Measurements from ENCODE around the gene GGCX. TPM values are rescaled to one million over a fixed set of nuclear protein-coding genes. Genes with fewer than 3 reads are reported as not detected.
A peak's percentile ranks its signal among the peaks of the same experiment; 100 is the strongest.

GGCX gene
- total and polyA plus RNA-seq, 2 of the 4 experiments (the other 2 are of a cell fraction): 35.0 to 39.4 TPM

DNA sequence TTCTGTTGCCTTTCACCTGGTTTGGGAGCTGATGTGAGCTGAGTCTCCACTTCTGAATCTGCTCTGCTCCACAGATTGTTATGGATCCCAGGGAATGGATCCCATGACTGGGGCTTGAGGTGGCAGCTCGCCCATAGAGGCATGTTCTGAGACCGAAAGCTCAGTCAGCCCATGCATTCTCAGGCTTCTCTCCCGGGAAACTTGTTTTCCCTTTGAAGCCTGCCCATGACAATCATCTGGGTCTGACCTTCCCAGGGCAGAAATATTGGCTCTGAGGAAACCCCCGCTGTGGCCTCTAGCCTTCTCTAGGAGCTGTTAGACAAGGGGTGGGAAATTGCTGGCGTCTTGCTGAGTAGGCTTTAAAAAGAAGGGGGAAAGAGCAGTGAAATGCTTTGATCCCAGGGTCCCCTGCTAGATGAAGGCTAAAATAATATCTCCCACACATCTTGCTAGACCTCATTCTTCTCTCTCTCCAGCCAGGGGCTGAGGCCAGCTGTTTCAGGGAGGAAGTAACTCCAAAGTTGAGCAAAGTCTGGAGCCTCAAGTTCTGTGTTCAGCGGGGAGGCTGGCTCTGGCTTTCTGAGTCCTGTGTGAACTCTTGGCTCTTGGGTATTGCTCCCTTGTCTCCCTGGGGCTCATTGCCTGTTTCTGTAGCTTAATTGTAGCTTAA is 18.1 kb upstream of the GGCX start:
- intact Hi-C loops (cut with micrococcal nuclease): no loop called here
- H3K56ac ChIP-seq (ENCODE audit: extremely low read depth, insufficient read depth, low read length): no peak overlapping the region
- H3K14ac ChIP-seq (replicated peaks; ENCODE audit: low read depth, low read length): peak overlapping the region; percentile 28
- peak overlapping the region; percentile 32; the same call in 1 of the 2 replicates for H3K27ac ChIP-seq (ENCODE audit: insufficient read depth, low read length)
- in situ Hi-C loops (cut with MboI; ENCODE audit: low sequenced_read_pairs): no loop called here
- no peak overlapping the region for H2AFZ ChIP-seq (replicated peaks; ENCODE audit: low read length, poor library complexity)
- no peak overlapping the region for H3K4me3 ChIP-seq (ENCODE audit: insufficient read depth, low read depth, low read length)
- no peaks in the 10 kb centered on the region for H4K20me1 ChIP-seq (ENCODE audit: insufficient read depth, low read length)
- H3K4ac ChIP-seq (ENCODE audit: low read depth, low read length): peak overlapping the region; percentile 33; the same call in 1 of the 2 replicates
- H3K4me1 ChIP-seq (ENCODE audit: control insufficient read depth, insufficient read depth, low read length): peaks cover 22% of the 10 kb centered on the region
- H3K36me3 ChIP-seq (ENCODE audit: control insufficient read depth, insufficient read depth, low read length): no peaks in the 10 kb centered on the region
- H3K18ac ChIP-seq (ENCODE audit: low read depth, low read length): peak overlapping the region; percentile 16; the same call in 1 of the 2 replicates
- 0 out of 3 replicates have a peak overlapping the region, but pooled peaks have one; percentile 61 for H2BK15ac ChIP-seq (ENCODE audit: low read depth, low read length)
- dilution Hi-C loops (cut with HindIII; ENCODE audit: low sequenced_read_pairs, unreplicated experiment): no loop called here
- H4K5ac ChIP-seq (ENCODE audit: low read depth, low read length): peak overlapping the region; percentile 26; the same call in 1 of the 2 replicates
- BruUV-seq (replicated peaks): no TSS peak
- peaks cover 0 to 4% of the 10 kb centered on the region in 2 experiments; a peak in 1 of 4 replicates for H3K79me1 ChIP-seq (ENCODE audit: low read depth in 1 of 2, low read length in 2 of 2)
- H4K91ac ChIP-seq (ENCODE audit: insufficient read depth, low read depth, low read length): peak overlapping the region; percentile 57
- peak overlapping the region; percentile 65 to 66; a peak in 3 of 4 replicates for H4K8ac ChIP-seq (ENCODE audit: low read depth in 2 of 2, low read length in 2 of 2)
- POLR2A ChIA-PET (ENCODE audit: unreplicated experiment): no interaction called here
- peaks cover 9% of the 10 kb centered on the region for H3K9me1 ChIP-seq (ENCODE audit: insufficient read depth, low read length)
- WGBS, 2 experiments (ENCODE audit: extremely low coverage in 2 of 2, insufficient read length in 1 of 2): 73% methylated on average over 2 of the region's 6 CpGs; no CpG with 5 or more reads in 1 of the 2 experiments
- H2BK5ac ChIP-seq (ENCODE audit: low read depth, low read length, poor library complexity, severe bottlenecking): no peak overlapping the region
- H3K9ac ChIP-seq (ENCODE audit: low read depth, low read length): peak overlapping the region; percentile 13; the same call in 1 of the 2 replicates
- no peak overlapping the region for H2AK9ac ChIP-seq (replicated peaks; ENCODE audit: low read depth, low read length, poor library complexity)
- no peaks in the 10 kb centered on the region for H3K9me3 ChIP-seq (ENCODE audit: control insufficient read depth, insufficient read depth, low read length)
- H3K23ac ChIP-seq (ENCODE audit: low read depth, low read length): peak overlapping the region; percentile 50; the same call in 1 of the 2 replicates
- DNase-seq (no peak), ATAC-seq (ENCODE audit: low read depth) (no peak)
- no peak overlapping the region; the same call in 1 of the 2 replicates for H3K4me2 ChIP-seq (ENCODE audit: low read depth, low read length)
- peak overlapping the region; percentile 71 for H2BK120ac ChIP-seq (ENCODE audit: low read depth, low read length)
- H2AK5ac ChIP-seq (ENCODE audit: low read depth, low read length): no peak overlapping the region
- CTCF ChIA-PET: interaction anchor here (0.6 to 0.9 kb wide), 2 partner anchors 13 to 48 kb away, joined by 3 read pairs; no protein-coding TSS in a partner anchor
- H3K27me3 ChIP-seq (ENCODE audit: control insufficient read depth, insufficient read depth, low read length): no peaks in the 10 kb centered on the region
- no peak for TF ChIP-seq SMC3 (IDR thresholded peaks at IDR 0.05; ENCODE audit: low read depth, low read length)
- TF ChIP-seq CEBPB (IDR thresholded peaks at IDR 0.05; ENCODE audit: low read depth, low read length): no peak
- TF ChIP-seq POLR2A (IDR thresholded peaks at IDR 0.05; ENCODE audit: low read depth, low read length): no peak
- TF ChIP-seq FOS (IDR thresholded peaks at IDR 0.05; ENCODE audit: low read depth, low read length): no peak
- TF ChIP-seq USF2 (IDR thresholded peaks at IDR 0.05; ENCODE audit: low read depth, low read length): no peak
- TF ChIP-seq ELK1 (IDR thresholded peaks at IDR 0.05; ENCODE audit: borderline replicate concordance, low read depth, low read length): no peak
- no peak for TF ChIP-seq NFE2L2 (IDR thresholded peaks at IDR 0.05; ENCODE audit: low read depth, low read length)
- TF ChIP-seq RCOR1 (IDR thresholded peaks at IDR 0.05; ENCODE audit: insufficient replicate concordance, low read length): no peak
- TF ChIP-seq MAZ (IDR thresholded peaks at IDR 0.05; ENCODE audit: borderline replicate concordance, low read depth, low read length): no peak
- H2BK20ac ChIP-seq (ENCODE audit: low read depth, low read length): peak overlapping the region; percentile 52; the same call in 1 of the 2 replicates

Data from IMR-90 (cell line).